ENCODE measurements around the gene TTC27.
"Not testable (repeated sequence)": the region's sequence is repeated elsewhere in the genome, so short reads cannot be mapped to it uniquely, and the experiment has no call there.

The TTC27 gene

DNA sequence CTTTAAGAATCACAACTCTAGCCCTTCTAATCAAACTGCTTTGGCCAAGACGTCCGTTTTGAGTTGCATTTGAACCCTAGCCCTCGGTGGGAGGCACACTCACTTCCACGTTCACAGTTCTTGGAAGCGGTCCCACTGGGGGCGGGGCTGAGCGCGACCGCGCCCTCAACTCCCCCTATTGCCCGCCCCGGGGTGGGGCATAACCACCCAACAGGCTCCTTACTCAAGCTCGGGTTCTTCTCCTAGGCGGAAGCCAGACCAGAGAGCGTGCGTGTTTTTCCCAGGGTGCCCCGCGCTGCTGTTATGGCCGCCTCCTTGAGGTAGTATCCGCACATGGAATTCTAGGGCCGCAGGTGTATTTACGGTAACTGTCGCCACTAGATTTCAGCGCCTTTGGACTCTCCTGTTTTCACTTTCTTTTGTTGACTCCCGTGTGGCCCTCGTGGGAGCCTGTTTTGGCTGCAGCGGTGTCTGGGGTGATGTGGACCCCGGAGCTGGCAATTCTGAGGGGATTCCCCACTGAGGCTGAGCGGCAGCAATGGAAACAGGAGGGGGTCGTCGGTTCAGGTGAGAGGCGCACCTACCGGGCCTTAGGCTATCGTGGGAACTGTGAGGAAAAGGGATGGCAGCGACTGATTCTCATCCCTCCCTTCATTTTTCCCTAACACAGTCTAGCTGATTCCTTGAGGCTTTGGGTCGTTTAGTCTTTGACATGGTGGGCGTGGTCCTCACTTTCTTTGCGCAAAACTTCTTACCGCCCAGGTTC, at the start of gene TTC27:
Gene TTC27, plus strand, starts transcription at position 237 of the 766 bp plus-strand sequence. Its CDS starts 243 bp downstream, at position 480.
- DNase-seq, result peak; percentile 92 to 99 (median 96)
- intact Hi-C loops (cut with DNase I), result no loop called here

DNA sequence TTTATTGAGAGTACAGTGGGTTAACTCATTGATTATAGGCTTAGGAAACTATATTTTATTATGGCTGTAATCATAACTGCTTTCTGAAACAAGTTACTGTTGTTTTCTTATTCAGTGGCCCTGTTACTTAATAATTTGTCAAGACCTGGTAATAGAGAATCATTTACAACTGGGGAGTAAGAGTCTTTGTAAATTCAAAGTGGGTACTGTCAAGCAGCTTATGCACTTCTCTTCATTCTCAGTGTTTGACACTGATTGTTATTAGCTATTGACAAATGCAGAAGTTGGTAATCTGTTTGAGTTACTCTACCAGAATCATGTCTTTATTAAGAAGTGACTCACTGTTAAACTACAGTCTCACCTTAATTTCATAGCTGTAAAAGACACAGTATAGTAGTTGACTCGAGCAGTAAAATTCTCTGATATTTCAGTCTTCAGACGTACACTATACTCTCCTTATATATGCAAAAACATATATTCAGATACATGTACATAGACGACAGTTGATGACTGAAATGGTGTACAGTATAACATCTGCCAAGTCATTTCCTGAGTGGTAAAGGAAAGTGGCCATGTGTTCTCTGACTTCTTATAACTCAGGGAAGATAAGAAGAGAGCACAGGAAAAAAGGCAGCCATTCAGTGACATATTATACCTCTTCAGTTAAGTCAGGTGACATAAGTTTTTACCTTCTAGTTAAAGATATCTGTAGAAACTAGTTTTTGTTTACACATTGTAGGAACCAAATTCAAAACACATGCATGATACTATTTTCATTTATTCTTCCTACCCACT, 36.0 kb upstream of the TTC27 start:
- no peak for DNase-seq
- intact Hi-C loops (cut with DNase I), result no loop called here

DNA sequence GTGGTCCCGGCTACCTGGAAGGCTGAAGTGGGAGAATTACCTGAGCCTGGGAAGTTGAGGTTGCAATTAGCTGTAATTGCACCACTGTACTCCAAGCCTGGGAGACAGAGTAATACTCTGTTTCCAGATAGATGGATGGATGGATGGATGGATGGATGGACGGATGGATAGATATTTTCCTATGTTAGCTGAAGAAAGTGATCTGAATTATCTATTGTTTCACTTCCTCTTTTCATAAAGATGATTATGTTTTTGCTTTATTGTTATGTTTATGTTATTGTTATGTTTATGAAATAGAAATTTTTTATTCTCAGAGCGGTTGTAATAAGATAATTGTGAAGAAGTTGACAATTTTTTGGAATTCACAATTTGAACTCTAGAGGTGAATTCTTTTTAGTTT, 33.3 kb upstream of the TTC27 start:
- no peak for DNase-seq
- intact Hi-C loops (cut with DNase I), result no loop called here

DNA sequence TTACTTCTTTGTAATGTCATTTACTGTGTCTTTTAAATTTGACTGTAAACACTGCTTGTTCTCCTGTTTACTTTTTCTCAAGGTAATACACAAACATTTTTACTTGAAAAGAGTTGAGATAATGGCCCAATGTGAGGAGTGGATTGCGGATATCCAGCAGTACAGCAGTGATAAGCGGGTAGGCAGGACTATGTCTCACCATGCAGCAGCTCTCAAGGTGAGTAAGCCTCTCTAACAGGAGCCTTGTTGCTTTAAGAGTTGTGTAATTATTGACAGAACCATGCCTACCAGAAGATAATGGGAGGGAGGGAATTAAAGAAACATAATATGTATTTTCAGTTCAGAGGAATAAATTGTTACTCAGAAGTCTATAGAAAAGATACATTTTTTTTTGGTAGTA, 16.5 kb upstream of the TTC27 start:
- DNase-seq, result no peak
- intact Hi-C loops (cut with DNase I), result no loop called here

DNA sequence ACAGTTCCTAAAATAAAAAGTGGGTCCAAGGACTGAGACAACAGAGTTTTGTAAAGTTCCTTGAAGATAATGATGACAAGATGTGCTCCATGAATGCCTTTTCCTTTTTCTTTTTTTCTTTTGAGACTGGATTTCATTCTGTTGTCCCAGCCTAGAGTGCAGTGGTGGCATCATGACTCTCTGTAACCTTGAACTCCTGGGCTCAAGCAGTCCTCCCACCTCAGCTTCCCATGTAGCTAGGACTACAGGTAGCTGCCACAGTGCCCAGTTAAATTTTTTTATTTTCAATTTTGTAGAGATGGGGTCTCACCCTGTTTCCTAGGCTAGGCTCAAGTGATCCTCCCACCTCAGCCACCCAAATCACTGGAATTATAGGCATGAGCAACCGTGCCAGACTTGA, 16.1 kb upstream of the TTC27 start:
- DNase-seq, result no peak
- intact Hi-C loops (cut with DNase I), result no loop called here

- intact Hi-C loops (cut with DNase I), result no loop called here
- DNase-seq, result no peak
Measured at GRCh38 chr2:32614084-32614483, 13.8 kb upstream of the TTC27 start.

DNA sequence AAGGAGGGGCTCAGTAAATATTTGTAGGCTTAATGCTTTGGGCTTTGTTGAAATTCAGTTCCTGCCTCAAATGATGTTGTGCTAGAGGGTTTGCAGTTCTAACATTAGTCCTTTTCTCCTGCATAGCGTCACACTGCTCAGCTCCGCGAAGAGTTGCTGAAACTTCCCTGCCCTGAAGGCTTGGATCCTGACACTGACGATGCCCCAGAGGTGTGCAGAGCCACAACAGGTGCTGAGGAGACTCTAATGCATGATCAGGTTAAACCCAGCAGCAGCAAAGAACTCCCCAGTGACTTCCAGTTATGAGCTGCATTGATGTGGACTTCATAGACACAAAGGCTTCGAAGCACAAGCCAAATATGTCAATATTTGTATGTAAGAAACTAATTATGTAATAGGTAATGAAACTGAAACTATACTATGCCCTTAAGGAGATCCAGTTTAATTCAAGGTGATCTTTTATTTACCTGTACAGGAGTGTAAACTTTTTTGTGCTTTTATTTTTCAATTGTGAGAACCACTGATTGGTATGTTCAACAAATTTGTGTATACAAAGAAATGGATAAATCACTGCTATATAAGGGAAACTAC, 10.2 kb upstream of the TTC27 start:
- no peak for DNase-seq
- intact Hi-C loops (cut with DNase I), result no loop called here

DNA sequence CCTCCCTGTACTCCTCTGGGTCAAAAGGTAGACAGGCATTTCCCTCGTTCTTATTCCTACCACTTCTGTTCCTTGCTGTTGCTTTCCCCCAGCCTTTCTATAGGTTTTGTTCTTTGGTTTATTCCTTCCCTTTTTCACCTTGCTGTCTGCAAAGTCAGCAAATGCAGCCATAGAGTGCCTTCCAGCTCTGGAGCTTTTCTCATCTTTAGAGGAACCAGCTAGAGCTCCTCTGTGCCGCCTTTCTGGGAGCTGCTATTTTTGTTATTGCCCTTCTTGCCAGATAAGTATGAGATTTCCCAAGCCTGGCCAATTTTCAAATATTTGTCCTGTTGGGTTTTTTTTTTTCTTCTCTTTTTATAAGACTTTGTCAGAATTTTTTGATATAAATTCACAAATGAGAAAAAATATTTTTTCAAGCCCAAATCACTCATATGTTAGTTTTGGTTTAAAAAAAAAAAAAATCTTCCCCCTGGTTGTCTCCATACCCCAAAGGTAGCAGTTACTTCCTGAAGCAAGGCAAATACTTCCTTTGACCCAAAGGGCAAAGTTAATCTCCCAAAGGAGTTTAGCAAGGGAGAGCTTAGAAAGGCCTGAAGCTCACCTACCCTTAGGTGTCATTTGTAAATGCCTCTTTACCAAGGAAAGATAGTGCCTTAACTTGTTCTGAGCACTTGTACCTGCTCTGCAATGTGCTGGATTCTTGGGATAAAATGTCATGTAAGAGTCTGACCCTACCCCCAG, 5.1 kb upstream of the TTC27 start:
- intact Hi-C loops (cut with DNase I), result no loop called here
- peak in 1 of 10 donors; percentile 8 for DNase-seq

GRCh38 chr2:32623311-32623706, 4.5 kb upstream of the TTC27 start:
- no peak for DNase-seq
- intact Hi-C loops (cut with DNase I), result no loop called here

GRCh38 chr2:32624812-32625211, 3.0 kb upstream of the TTC27 start:
- intact Hi-C loops (cut with DNase I), result no loop called here
- DNase-seq, result no peak

- no peak for DNase-seq
- intact Hi-C loops (cut with DNase I), result no loop called here
Measured at GRCh38 chr2:32626639-32627221, 1.1 kb upstream of the TTC27 start.

DNA sequence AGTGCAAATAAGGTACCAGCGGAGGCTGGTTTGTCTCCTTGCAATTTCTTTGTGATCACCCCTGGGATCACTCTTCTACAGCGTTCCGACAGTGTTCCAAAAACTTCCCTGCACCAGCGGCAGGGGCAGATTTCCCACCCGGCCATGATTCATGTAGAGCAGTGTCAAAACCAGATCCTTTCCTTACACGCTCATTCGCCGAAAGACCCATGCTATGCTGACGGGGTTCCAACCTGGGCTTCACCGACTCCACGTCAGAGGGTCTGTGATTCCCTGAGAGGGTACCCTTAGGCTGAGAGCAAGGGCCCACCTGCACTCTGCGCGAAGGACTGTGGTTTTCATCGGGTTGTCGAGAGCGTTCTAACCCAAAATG, 423 bp upstream of the TTC27 start:
- DNase-seq, result peak in 7 of 10 donors; percentile 20 to 40 (median 31)
- intact Hi-C loops (cut with DNase I), result no loop called here

DNA sequence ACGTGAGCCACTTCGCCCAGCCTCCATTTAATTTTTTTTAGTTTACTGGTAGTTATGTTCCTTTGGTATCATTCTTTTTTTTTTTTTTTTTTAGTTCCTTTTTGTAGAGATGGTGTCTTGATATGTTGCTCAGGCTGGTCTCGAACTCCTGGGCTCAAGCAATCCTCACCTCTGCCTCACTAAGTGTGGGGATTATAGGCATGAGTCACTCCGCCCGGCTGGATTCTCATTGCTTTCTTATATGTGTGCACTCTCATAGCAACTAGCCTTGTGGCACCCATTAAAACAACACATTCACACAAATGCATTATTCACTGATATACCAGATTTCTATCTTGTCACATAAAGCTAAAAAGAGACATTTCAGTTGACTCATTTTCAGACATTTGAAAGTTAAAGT, 4.2 kb downstream of the TTC27 start:
- intact Hi-C loops (cut with DNase I), result no loop called here
- DNase-seq, result no peak

DNA sequence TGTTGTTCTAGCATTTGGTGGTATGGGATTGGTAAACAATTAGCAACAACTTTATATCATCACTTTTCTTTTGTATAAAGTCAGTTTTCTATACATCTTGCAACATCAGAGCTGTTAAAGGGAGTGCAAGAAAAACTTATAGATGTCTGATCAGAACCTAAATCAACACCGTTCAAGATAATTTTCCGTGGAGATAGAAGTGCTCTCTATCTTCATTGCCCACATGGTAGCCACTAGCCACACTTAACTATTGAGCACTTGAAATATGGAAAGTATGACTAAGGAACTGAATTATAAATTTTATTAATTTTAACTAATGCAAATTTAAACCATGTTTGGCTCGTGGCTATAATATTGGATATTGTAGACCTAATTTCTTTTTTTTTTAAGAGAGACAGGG, 5.2 kb downstream of the TTC27 start:
- DNase-seq, result no peak
- intact Hi-C loops (cut with DNase I), result no loop called here

DNA sequence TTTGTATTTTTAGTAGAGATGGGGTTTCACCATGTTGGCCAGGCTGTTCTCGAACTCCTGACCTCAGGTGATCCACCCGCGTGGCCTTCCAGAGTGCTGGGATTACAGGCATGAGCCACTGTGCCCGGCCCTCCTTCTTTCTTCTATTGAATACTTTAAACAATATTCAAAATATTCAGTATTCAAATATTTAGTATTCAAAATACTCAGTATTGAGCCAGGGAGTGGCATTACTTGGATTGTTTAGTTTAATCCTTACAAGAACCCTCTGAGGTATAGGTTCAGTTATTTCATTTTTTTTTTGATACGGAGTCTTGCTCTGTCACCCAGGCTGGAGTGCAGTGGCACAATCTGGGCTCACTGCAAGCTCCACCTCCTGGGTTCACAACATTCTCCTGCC, 10.7 kb downstream of the TTC27 start:
- DNase-seq; intact Hi-C loops (cut with DNase I): not testable (repeated sequence)

- intact Hi-C loops (cut with DNase I), result no loop called here
- no peak for DNase-seq
Measured at GRCh38 chr2:32641180-32641579, 13.3 kb downstream of the TTC27 start.

DNA sequence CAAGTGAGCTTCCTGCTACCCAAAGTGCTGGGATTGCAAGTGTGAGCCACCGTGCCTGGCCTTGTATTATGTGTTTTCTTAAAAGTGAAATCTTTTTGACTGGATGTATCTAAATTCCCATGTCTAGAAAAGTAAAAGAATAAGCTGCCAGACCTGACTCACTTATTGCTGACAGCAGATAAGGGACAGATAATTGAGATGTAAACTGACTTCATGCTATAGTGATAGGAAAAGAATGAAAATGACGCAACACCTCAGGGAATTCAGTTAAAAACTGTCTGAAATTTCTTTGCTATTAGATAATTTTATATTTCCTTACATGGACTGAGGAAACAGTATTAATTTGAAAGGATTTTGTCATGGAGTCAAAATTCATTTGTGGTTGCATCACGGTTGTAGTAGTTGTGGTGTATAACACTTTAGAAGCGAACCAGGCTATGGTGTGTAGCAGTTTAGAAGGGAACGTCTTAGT, 19.4 kb downstream of the TTC27 start:
- DNase-seq, result no peak

GRCh38 chr2:32652555-32653209, 24.8 kb downstream of the TTC27 start:
- DNase-seq, result no peak
- intact Hi-C loops (cut with DNase I), result no loop called here

More for the DNA sequence above, 19.4 kb downstream of the TTC27 start:
- intact Hi-C loops (cut with DNase I), result no loop called here

GRCh38 chr2:32656069-32656468, 28.2 kb downstream of the TTC27 start:
- DNase-seq, result no peak
- intact Hi-C loops (cut with DNase I), result no loop called here

- no peak for DNase-seq
- intact Hi-C loops (cut with DNase I), result no loop called here
Measured at GRCh38 chr2:32663864-32664263, 36.0 kb downstream of the TTC27 start.
